Uterus (tissue), 2 donors: ENCODE data around the gene PCNX3.

ENCODE experiments used
- CTCF ChIP-seq, 4 experiments: fragments of 200-600 bp in 2 of 4; fragments of 450-650 bp in 2 of 4; sonication (generic) in 2 of 4; IDR thresholded peaks; one replicate each; pipeline ENCODE4 v1.5.1; 2016 to 2019; ENCODE audit warnings: antibody characterized with exemption in 4 of 4, mild to moderate bottlenecking in 2 of 4, moderate library complexity in 1 of 4
- POLR2A ChIP-seq, 2 donors: fragments of 450-650 bp; IDR thresholded peaks; one replicate each; pipeline ENCODE4 v1.6.1; 2016; ENCODE audit warnings: antibody characterized with exemption in 2 of 2, mild to moderate bottlenecking in 1 of 2, moderate library complexity in 1 of 2

GRCh38 chr11:65591939-65592857, 23.4 kb upstream of the PCNX3 start:
- TF ChIP-seq CTCF (IDR thresholded peaks at IDR 0.05), result no peak
- TF ChIP-seq POLR2A (IDR thresholded peaks at IDR 0.05), result no peak
